Measurements from ENCODE around the gene PROC.
"Not testable (repeated sequence)": the region's sequence is repeated elsewhere in the genome, so short reads cannot be mapped to it uniquely, and the experiment has no call there.

The PROC gene

DNA sequence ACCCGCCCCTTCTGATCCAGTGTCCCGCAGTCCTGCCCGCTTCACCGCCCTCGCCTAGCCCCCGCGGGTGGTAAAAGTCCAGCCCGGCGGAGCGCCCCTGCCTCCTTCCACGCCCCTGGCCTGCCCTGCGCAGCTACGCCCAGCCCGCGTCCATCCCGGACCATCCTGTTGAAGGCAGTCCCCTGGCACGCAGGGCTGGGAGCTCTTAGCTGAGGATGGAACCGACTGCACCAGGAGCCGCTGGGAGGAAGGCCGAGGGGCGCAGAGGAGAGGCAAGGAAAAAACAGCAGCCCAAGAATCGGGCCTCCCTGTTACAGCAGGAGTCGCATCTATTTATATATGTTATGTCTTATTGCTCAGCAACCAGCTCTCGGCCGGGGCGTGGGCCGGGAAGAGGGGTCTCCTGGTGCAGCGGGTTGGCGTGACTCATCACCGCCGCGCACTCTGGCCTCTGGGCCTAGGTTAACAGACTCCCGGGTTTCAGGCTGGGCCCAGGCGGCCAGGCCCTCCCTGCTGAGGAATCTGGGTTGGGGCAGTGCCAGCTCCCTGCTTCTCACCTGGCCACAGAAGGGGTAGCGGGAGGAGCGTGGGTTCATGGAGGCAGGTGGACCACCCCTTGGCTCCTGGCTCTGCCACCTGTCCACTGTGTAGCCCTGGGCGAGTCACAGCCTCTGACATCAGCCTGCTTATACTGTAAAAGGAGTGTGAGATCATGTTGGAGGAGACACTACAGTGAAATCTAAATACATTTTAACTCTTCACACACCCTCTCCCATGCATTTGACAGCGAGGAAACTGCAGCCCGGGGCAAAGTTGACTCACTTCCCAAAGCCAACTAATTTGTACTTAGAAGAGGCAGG lies 17.1 kb upstream of the PROC start:
- TF ChIP-seq JUND (IDR thresholded peaks at IDR 0.05; ENCODE audit: low read depth): no peak
- DNase-seq (ENCODE audit: low read depth in 1 of 2, low spot score in 1 of 2): no peak
- in situ Hi-C loops (cut with HindIII; ENCODE audit: low pct_unique_long_range_greater_than_20kb, low sequenced_read_pairs): no loop called here

GRCh38 chr2:127401757-127402695 lies 16.2 kb upstream of the PROC start:
- in situ Hi-C loops (cut with HindIII; ENCODE audit: low pct_unique_long_range_greater_than_20kb, low sequenced_read_pairs): no loop called here
- no peak for DNase-seq (ENCODE audit: low read depth in 1 of 2, low spot score in 1 of 2)
- no peak for TF ChIP-seq JUND (IDR thresholded peaks at IDR 0.05; ENCODE audit: low read depth)

DNA sequence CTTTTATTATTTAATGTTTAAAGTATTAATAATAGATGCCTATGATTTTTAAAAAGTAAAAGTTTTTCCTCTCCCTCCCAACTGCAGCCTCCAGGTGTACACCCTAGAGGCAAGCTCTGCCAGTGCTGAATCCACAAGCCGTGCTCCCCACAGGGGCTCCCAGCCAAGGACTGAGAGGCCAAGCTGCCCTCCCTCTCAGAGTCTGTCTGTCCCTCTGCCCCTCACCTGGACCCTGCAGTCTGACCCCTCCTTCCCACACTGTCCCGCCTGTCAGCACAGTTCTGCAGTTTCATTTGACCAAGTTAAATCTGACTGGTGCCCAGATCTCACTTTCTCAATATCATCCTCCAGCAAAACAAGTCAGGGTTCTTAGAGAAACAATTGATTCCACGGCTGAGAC lies 14.8 kb upstream of the PROC start:
- DNase-seq (ENCODE audit: low read depth in 1 of 2, low spot score in 1 of 2): no peak
- in situ Hi-C loops (cut with HindIII; ENCODE audit: low pct_unique_long_range_greater_than_20kb, low sequenced_read_pairs): no loop called here
- TF ChIP-seq JUND (IDR thresholded peaks at IDR 0.05; ENCODE audit: low read depth): no peak

- in situ Hi-C loops (cut with HindIII; ENCODE audit: low pct_unique_long_range_greater_than_20kb, low sequenced_read_pairs): no loop called here
- no peak for DNase-seq (ENCODE audit: low read depth in 1 of 2, low spot score in 1 of 2)
- TF ChIP-seq JUND (IDR thresholded peaks at IDR 0.05; ENCODE audit: low read depth): no peak
These were observed 13.6 kb upstream of the PROC start for GRCh38 chr2:127404466-127405254.

DNA sequence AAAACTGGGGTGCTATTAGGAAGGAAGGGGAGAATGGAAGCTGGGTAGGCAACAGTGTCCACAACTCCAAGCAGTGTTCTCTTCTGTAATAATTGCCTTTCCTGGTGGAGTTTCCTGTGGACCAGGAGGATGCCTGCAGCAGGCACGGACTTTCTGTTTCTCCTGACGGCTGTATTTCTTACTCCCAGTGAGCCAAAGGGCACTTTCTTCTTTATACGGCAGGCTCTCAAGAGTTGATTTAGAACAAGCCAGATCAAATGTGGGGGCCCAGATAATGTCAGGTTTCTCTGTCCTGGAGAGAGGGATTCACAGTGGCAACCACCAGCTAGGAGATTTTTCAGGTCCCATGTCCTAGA lies 13.0 kb upstream of the PROC start:
- no peak for DNase-seq (ENCODE audit: low read depth in 1 of 2, low spot score in 1 of 2)
- TF ChIP-seq JUND (IDR thresholded peaks at IDR 0.05; ENCODE audit: low read depth): no peak
- in situ Hi-C loops (cut with HindIII; ENCODE audit: low pct_unique_long_range_greater_than_20kb, low sequenced_read_pairs): no loop called here

- TF ChIP-seq JUND (IDR thresholded peaks at IDR 0.05; ENCODE audit: low read depth): no peak
These were observed 11.8 kb upstream of the PROC start for GRCh38 chr2:127406454-127406853.

GRCh38 chr2:127407091-127407490 lies 11.1 kb upstream of the PROC start:
- TF ChIP-seq JUND (IDR thresholded peaks at IDR 0.05; ENCODE audit: low read depth): no peak
- no peak for DNase-seq (ENCODE audit: low read depth in 1 of 2, low spot score in 1 of 2)
- in situ Hi-C loops (cut with HindIII; ENCODE audit: low pct_unique_long_range_greater_than_20kb, low sequenced_read_pairs): no loop called here

More at GRCh38 chr2:127406454-127406853, 11.8 kb upstream of the PROC start:
- in situ Hi-C loops (cut with HindIII; ENCODE audit: low pct_unique_long_range_greater_than_20kb, low sequenced_read_pairs): no loop called here
- DNase-seq (ENCODE audit: low read depth in 1 of 2, low spot score in 1 of 2): no peak

- no peak for DNase-seq (ENCODE audit: low read depth in 1 of 2, low spot score in 1 of 2)
- no peak for TF ChIP-seq JUND (IDR thresholded peaks at IDR 0.05; ENCODE audit: low read depth)
- in situ Hi-C loops (cut with HindIII; ENCODE audit: low pct_unique_long_range_greater_than_20kb, low sequenced_read_pairs): no loop called here
These were observed 10.6 kb upstream of the PROC start for GRCh38 chr2:127407661-127408003.

- DNase-seq (ENCODE audit: low read depth in 1 of 2, low spot score in 1 of 2): peak; percentile 73 to 88
- in situ Hi-C loops (cut with HindIII; ENCODE audit: low pct_unique_long_range_greater_than_20kb, low sequenced_read_pairs): no loop called here
- peak; percentile 77; the same call in 1 of the 2 replicates for TF ChIP-seq JUND (IDR thresholded peaks at IDR 0.05; ENCODE audit: low read depth)
These were observed 10.0 kb upstream of the PROC start for GRCh38 chr2:127408004-127408806.

DNA sequence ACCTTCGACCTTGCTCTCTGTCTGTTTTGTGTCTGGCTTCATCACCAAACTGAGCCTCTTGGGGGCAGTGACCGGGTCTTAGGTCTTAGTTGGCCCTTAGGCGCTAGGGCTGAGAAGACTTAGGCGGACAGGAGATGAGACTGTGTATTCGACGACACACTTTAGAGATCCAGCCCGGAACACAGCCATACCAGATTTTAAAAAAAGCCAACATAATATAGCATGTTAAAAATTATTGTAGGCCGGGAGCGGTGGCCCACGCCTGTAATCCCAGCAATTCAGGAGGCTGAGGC lies 9.5 kb upstream of the PROC start:
- no peak for TF ChIP-seq JUND (IDR thresholded peaks at IDR 0.05; ENCODE audit: low read depth)
- in situ Hi-C loops (cut with HindIII; ENCODE audit: low pct_unique_long_range_greater_than_20kb, low sequenced_read_pairs): no loop called here
- no peak for DNase-seq (ENCODE audit: low read depth in 1 of 2, low spot score in 1 of 2)

- in situ Hi-C loops (cut with HindIII; ENCODE audit: low pct_unique_long_range_greater_than_20kb, low sequenced_read_pairs): not testable (repeated sequence)
These were observed 8.5 kb upstream of the PROC start for GRCh38 chr2:127409716-127410115.

More at GRCh38 chr2:127409716-127410115, 8.5 kb upstream of the PROC start:
- DNase-seq (ENCODE audit: low read depth in 1 of 2, low spot score in 1 of 2): not testable (repeated sequence)

Data from T47D (cell line).